HUES64 (cell line): ENCODE measurements around the gene NCAPH2.

Experiments
- H3K27ac ChIP-seq: 2 replicates; pipeline ENCODE4 v1.7.0; 2013; ENCODE audit warnings: low read depth, low read length, inconsistent platforms
- H3K27me3 ChIP-seq: 2 replicates; pipeline ENCODE4 v1.6.1; 2013; ENCODE audit warnings: mild to moderate bottlenecking, low read length; ENCODE audit not compliant: insufficient read depth
- H3K36me3 ChIP-seq: 2 replicates; pipeline ENCODE4 v1.6.1; 2013; ENCODE audit warnings: mild to moderate bottlenecking, low read length; ENCODE audit not compliant: insufficient read depth
- H3K4me1 ChIP-seq: 2 replicates; pipeline ENCODE4 v1.6.1; 2013; ENCODE audit warnings: mild to moderate bottlenecking, low read length, moderate library complexity; ENCODE audit not compliant: insufficient read depth
- H3K4me3 ChIP-seq: 2 replicates; pipeline ENCODE4 v1.5.1; 2013; ENCODE audit warnings: mild to moderate bottlenecking, low read length, moderate library complexity
- H3K9ac ChIP-seq: 2 replicates; pipeline ENCODE4 v1.6.1; 2013; ENCODE audit warnings: mild to moderate bottlenecking, low read depth, low read length
- H3K9me3 ChIP-seq: 2 replicates; pipeline ENCODE4 v1.6.1; 2013; ENCODE audit warnings: low read depth, low read length; ENCODE audit not compliant: insufficient read depth
- WGBS: fragments of 150-250, 120-280 bp; methylation state at CpG from one replicate; pipeline ENCODE4 v1.1.7; 2013; ENCODE audit warnings: missing lambda C conversion rate; 5-methylcytosine and 5-hydroxymethylcytosine counted together

The NCAPH2 gene

DNA sequence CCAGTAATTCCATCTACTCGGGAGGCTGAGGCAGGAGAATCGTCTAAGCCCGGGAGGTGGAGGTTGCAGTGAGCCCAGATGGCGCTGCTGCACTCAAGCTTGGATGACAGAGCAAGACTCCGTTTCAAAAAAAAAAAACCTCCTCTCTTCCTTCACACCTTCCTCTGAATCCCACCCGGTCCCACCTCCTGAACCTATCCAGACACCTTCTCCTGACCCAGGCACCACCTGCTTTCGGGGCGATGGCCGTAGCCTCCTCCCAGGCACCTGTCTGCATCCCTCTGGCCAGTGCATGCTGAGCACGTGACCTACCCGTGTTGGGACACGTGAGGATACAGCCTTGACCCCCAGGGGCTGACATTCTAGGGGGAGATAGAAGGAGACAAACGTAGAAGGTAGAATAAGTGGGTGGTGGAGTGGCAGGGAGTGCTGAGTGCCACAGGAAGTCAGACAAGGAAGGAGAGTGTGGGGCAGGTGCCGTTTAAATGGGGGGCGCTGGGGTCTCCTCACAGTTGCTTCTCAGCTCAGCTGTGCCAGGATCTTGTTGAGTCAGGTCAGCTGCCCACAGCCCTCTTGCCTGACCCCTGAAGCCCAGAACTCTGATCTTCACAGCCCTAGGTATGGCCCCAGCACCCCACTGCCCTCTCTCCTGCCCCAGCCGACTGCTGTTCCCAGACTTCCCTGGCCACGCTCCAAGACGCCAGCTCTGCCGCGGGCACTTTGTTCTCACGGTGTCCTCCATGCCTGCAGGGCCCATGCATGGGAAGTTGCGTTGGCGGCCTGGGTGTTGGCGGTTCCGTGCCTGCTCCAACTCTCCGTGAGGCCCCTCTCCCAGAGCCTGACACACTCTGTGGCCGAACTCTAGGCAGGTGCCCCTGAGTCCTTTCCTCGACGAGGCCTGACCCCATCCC is 22.5 kb upstream of the NCAPH2 start:
- no peak overlapping the region for H3K4me3 ChIP-seq
- H3K9me3 ChIP-seq = no peaks in the 10 kb centered on the region
- H3K27me3 ChIP-seq = peaks cover 12% of the 10 kb centered on the region
- H3K9ac ChIP-seq = no peak overlapping the region
- 82% methylated on average over 29 of the region's 29 CpGs for WGBS
- no peaks in the 10 kb centered on the region for H3K4me1 ChIP-seq
- H3K27ac ChIP-seq = no peak overlapping the region
- no peaks in the 10 kb centered on the region for H3K36me3 ChIP-seq

DNA sequence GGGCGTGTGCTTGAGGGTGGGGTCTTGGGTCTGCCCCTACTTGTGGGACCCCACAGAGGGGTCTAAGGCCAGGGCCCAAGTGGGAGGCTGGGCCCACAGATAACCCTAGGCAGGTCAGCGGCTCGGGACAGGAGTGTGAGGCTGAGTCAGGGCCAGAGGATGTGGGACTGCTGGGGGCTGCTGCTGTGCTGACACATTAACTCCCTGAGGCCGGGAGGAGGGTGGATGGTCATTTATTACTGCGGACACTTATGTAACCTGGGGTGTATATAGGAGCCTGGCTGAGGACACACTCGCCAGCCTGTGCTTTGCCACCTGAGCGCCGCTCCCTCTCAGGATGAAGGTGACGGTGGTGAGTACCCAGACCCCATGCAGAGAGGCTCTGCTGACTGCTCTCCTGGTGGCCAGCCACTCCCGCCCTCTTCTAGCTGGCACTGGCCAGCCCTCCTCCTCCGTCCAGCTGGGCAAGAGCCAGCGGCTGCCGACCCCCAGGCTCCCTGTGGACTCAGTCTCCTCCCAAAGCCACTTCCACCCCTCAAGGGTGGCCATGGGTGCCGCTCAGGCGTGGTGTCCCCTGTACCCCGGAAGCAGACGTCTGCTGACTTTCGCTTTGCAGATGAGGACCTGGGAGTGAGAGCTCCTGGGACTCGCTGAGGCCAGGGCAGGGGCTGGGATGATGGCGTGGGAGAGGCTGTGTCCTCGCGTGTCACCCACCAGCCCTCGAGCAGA is 21.3 kb upstream of the NCAPH2 start, which contains the start of gene MIOX:
Gene MIOX (plus strand): TSS at position 299 of the 729 bp plus-strand sequence. CDS start 39 bp downstream, at position 338.
- Histone ChIP-seq H3K27me3 (peaks cover 3% of the 10 kb centered on the region), H3K4me1 (no peaks in the 10 kb centered on the region), H3K36me3 (no peaks in the 10 kb centered on the region), H3K27ac (no peak within 1 kb of the TSS), H3K9me3 (no peaks in the 10 kb centered on the region), H3K4me3 (no peak within 1 kb of the TSS), H3K9ac (no peak within 1 kb of the TSS)
- WGBS = 75% methylated on average over 23 of the region's 23 CpGs

DNA sequence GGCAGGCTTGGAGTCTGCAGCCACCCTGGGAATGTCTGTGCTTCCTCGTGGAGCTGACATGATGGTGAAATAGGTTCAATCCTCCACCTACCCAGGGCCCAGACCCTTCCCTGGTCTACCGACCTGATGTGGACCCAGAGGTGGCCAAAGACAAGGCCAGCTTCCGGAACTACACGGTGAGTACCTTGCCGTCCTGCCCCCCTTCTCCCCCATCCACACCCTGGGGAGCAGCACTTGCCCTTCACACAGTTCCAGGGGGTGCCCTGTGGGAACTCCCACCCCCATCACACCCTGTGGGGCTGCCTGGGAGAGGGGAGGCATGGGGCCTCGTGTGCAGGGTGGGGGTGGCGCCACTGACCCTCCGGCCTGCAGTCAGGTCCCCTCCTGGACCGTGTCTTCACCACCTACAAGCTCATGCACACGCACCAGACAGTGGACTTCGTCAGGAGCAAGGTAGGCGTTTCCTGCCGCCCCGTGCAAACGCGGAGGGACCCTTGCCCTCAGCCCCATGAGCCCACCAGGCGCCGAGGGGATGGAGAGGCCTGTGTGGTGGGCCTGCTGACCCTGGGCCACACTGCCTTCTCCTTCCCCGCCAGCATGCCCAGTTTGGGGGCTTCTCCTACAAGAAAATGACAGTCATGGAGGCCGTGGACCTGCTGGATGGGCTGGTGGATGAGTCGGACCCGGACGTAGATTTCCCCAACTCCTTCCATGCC is 20.6 kb upstream of the NCAPH2 start:
- Histone ChIP-seq H3K36me3 (no peaks in the 10 kb centered on the region), H3K9me3 (no peaks in the 10 kb centered on the region), H3K4me3 (no peak overlapping the region), H3K27ac (no peak overlapping the region), H3K4me1 (no peaks in the 10 kb centered on the region), H3K9ac (no peak overlapping the region), H3K27me3 (no peaks in the 10 kb centered on the region)
- WGBS = 91% methylated on average over 23 of the region's 23 CpGs

DNA sequence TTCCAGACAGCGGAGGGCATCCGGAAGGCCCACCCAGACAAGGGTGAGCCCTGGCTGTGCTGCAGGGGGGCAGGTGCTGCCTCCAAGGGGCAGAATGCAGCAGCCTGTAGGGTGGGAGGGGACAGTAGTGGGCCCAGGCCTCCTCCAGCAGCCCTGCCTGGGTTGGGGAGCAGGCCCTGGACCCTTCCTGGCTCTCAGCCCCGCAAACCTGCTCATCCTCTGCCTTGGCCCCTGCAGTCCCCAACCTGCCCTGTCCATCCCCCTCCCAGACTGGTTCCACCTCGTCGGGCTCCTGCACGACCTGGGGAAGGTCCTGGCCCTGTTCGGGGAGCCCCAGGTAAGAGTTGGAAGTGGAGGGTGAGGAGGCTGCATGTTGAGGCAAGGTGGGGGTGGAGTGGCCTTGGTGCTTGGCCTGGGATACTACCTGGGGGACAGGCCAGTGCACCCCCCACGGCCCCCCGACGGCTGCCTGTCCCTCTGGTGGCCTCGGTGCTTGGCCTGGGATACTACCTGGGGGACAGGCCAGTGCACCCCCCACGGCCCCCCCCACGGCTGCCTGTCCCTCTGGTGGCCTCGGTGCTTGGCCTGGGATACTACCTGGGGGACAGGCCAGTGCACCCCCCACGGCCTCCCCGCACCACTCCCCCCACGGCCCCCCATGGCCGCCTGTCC is 19.9 kb upstream of the NCAPH2 start:
- Histone ChIP-seq H3K9me3 (no peaks in the 10 kb centered on the region), H3K4me3 (no peak overlapping the region), H3K27me3 (no peaks in the 10 kb centered on the region), H3K27ac (no peak overlapping the region), H3K4me1 (no peaks in the 10 kb centered on the region), H3K36me3 (no peaks in the 10 kb centered on the region), H3K9ac (no peak overlapping the region)
- 86% methylated on average over 18 of the region's 18 CpGs for WGBS

DNA sequence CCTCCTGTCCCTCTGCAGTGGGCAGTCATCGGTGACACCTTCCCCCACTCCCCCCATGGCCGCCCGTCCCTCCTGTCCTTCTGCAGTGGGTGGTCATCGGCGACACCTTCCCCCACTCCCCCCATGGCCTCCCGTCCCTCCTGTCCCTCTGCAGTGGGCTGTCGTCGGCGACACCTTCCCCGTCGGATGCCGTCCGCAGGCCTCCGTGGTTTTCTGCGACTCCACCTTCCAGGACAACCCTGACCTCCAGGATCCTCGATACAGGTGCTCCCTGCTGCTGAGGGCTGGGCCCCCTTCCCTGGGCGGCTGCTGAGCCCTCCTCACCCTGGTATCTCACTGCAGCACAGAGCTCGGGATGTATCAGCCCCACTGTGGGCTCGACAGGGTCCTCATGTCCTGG is 19.1 kb upstream of the NCAPH2 start:
- H3K27me3 ChIP-seq = no peaks in the 10 kb centered on the region
- H3K27ac ChIP-seq = no peak overlapping the region
- H3K4me3 ChIP-seq = no peak overlapping the region
- no peak overlapping the region for H3K9ac ChIP-seq
- no peaks in the 10 kb centered on the region for H3K9me3 ChIP-seq
- H3K36me3 ChIP-seq = no peaks in the 10 kb centered on the region
- H3K4me1 ChIP-seq = no peaks in the 10 kb centered on the region
- WGBS = 85% methylated on average over 19 of the region's 19 CpGs

DNA sequence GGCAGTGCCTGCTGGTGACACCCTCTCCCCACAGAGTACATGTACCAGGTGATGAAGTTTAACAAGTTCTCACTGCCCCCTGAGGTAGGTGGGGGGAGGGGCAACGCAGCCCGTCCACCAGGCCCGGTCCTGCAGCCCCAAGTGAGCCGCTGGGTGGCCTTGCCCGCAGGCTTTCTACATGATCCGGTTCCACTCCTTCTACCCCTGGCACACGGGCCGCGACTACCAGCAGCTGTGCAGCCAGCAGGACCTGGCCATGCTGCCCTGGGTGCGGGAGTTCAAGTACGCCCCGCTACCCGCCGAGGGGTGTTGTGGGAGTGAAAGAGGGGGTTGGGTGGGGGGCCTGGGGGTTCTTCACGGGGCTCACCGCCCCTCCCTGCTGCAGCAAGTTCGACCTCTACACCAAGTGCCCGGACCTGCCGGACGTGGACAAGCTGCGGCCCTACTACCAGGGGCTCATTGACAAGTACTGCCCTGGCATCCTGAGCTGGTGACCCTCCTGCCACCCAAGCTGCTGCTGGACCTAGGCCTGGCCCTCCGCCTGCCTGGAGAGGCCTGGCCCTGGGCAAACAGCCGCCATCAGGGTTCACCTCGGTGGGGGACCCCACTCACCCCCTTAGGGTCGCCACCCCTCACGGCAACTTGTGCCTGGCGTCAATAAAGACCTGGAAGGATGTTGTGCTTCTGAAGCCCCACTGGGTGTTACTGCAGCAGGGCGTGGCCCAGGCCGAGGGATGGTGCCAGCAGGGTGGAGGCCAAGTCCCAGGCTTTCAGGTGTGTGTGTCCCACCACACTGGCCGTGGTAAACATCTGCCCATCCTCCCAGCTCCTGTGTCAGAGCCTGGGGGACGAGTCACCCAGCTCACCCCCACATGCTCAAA is 18.4 kb upstream of the NCAPH2 start:
- no peak overlapping the region for H3K27ac ChIP-seq
- no peak overlapping the region for H3K9ac ChIP-seq
- H3K4me3 ChIP-seq = no peak overlapping the region
- H3K9me3 ChIP-seq = no peaks in the 10 kb centered on the region
- no peaks in the 10 kb centered on the region for H3K36me3 ChIP-seq
- 93% methylated on average over 31 of the region's 31 CpGs for WGBS
- H3K4me1 ChIP-seq = no peaks in the 10 kb centered on the region
- H3K27me3 ChIP-seq = no peaks in the 10 kb centered on the region

DNA sequence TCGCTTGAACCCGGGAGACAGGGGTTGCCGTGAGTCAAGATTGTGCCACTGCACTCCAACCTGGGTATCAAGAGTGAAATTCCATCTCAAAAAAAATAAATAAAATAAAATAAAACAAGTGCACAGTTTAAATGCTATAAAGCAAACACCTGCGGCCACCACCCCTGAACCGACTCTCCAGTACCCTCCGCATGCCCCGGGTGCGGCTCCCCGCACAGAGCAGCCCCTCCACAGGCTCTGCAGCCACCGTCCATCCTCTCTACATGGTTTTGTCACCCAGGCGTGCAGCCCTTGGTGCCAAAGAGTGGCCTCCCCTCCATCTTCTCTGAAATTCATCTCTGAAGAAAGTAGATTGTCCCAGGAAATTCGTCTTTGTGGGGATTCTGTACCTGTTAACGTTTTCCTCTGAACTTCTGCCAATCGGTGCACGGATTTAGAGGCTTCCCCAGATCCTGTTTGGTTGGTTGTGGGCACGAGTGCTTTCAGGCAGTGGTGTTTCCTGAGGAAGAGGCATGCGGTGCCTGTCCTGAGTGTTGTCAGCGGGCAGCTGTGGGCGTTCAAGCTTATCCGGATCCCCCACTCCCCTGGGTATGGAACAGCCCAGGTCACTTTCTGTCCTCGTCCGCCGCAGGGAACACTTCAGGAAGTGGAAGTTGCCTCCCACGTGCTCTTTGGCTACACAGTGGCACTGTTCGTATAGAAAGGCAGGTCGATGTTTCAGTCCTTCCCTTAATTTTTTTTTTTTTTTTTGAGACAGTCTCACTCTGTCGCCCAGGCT is 17.3 kb upstream of the NCAPH2 start:
- Histone ChIP-seq H3K9me3 (no peaks in the 10 kb centered on the region), H3K27ac (no peak overlapping the region), H3K4me1 (no peaks in the 10 kb centered on the region), H3K9ac (no peak overlapping the region), H3K27me3 (no peaks in the 10 kb centered on the region), H3K4me3 (no peak overlapping the region), H3K36me3 (no peaks in the 10 kb centered on the region)
- 91% methylated on average over 27 of the region's 27 CpGs for WGBS

DNA sequence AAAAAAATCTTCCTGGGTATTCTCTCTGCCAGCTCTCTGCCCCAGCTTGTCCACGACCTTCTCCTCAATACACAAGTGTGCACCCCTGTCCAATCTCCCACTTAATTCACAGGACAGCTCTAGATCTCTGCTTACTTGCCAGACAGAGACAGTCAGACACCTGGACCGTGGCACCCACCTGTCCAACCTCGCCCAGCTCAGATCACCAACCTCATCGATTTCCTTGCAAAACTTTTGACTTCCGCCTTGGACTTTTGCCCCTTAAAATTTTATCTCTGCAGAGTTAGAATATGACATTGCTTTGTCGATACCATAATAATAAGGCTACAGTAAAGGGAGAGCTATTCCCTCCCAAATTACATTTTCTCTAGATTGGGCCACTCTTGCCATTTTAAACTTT is 10.9 kb upstream of the NCAPH2 start:
- Histone ChIP-seq H3K9me3 (no peaks in the 10 kb centered on the region), H3K9ac (no peak overlapping the region), H3K27ac (no peak overlapping the region), H3K36me3 (no peaks in the 10 kb centered on the region), H3K4me1 (no peaks in the 10 kb centered on the region), H3K27me3 (no peaks in the 10 kb centered on the region), H3K4me3 (no peak overlapping the region)
- 92% methylated on average over 6 of the region's 6 CpGs for WGBS

DNA sequence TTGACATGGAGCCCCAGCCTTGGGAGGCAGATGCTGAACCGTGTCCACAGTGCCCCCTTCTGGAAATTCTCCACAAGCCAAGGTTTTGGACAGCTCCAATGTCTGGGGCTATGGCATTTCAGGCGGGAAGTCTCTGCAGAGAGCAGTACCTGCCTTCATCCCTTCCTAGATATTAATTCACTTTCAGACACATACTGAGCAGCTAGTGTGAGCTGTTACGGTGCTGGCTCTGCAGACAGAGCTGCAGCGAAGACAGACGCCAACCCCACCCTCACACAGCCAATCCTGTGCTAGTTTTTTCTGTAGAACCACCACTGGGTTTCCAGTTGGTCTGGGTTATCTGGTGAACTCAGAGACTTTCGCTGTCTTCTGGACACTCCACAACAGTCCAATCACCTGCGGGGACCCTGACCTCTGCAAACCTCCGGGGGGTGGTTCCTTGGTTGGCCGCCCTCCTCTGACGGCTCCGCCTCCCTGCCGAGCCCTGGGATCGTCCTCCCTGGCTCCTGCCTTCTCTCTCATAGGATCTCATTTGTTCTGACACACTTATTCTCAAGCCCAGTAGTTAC is 9.6 kb upstream of the NCAPH2 start:
- H3K36me3 ChIP-seq = no peaks in the 10 kb centered on the region
- H3K9me3 ChIP-seq = no peaks in the 10 kb centered on the region
- no peaks in the 10 kb centered on the region for H3K27me3 ChIP-seq
- 18% methylated on average over 13 of the region's 13 CpGs for whole genome bisulfite sequencing
- no peak overlapping the region for H3K27ac ChIP-seq
- no peaks in the 10 kb centered on the region for H3K4me1 ChIP-seq
- no peak overlapping the region for H3K9ac ChIP-seq
- H3K4me3 ChIP-seq = no peak overlapping the region
